Left ventricle myocardium inferior (tissue), 1 donor: Measurements from ENCODE around the gene TNFSF10. TPM values are rescaled to one million over a fixed set of nuclear protein-coding genes. Genes with fewer than 3 reads are reported as not detected.

ENCODE experiments used
- DNase-seq: peaks from one replicate; pipeline ENCODE4 v3.0.0-alpha.2; 2020
- H3K27ac ChIP-seq: fragments of 200-600 bp; replicated peaks from 2 replicates; pipeline ENCODE4 v1.8.0; 2021
- H3K27me3 ChIP-seq: fragments of 200-600 bp; 2 replicates; pipeline ENCODE4 v1.8.0; 2021; ENCODE audit warnings: low read depth
- H3K36me3 ChIP-seq: fragments of 200-600 bp; 2 replicates; pipeline ENCODE4 v1.8.0; 2021
- H3K4me1 ChIP-seq: fragments of 200-600 bp; 2 replicates; pipeline ENCODE4 v1.8.0; 2021
- H3K4me3 ChIP-seq: fragments of 200-600 bp; 2 replicates; pipeline ENCODE4 v1.8.0; 2021; ENCODE audit warnings: mild to moderate bottlenecking, moderate library complexity
- H3K9me3 ChIP-seq: fragments of 200-600 bp; replicated peaks from 2 replicates; pipeline ENCODE4 v1.8.0; 2021
- intact Hi-C: fragments of 100-400 bp; cut with micrococcal nuclease; formaldehyde crosslinking; loops from one replicate; pipeline ENCODE4 v1.11.0; 2022
- total RNA-seq: library from RNA; stranded (reverse); fragmentation: NEBNext Ultra II Directional; extraction: Animal tissue kit (Norgen Biotek cat#: 25700); gene quantifications from one replicate; pipeline ENCODE4 v1.2.1, GENCODE V29; 2021
- TF ChIP-seq, protein P1 (sequence below): fragments of 200-600 bp; IDR thresholded peaks from 2 replicates; pipeline ENCODE4 v1.8.0; 2021; ENCODE audit warnings: antibody characterized with exemption, mild to moderate bottlenecking, borderline replicate concordance
- donor health status: DM: no; HTN: yes; CAD: no; lungs with severe emphysema.

TNFSF10 gene
- total RNA-seq, 1 donor from 2014 or later = 12.6 TPM

DNA sequence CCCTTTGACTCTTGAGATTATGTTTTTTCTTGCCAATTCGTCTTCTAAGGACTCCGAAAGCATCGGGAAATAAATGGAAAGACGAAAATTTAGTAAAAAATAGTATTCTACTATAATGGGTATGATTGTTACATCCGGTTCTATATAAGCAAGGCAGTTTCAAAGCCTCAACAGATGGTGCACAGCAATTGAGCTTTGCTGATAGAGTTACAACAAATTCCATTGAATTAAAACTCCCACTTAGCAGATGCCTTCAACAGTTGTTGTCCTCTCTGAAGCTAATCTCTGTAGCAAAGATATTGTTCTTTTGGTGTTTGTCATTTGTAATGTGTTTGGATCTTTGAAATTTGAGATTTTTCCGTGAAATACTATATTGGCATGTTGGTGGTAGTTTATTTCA, 58.9 kb downstream of the TNFSF10 start:
- H3K9me3 ChIP-seq = no peaks in the 10 kb centered on the region
- peaks cover 12% of the 10 kb centered on the region for H3K27me3 ChIP-seq
- intact Hi-C loops = no loop called here
- TF ChIP-seq, protein P1, sequence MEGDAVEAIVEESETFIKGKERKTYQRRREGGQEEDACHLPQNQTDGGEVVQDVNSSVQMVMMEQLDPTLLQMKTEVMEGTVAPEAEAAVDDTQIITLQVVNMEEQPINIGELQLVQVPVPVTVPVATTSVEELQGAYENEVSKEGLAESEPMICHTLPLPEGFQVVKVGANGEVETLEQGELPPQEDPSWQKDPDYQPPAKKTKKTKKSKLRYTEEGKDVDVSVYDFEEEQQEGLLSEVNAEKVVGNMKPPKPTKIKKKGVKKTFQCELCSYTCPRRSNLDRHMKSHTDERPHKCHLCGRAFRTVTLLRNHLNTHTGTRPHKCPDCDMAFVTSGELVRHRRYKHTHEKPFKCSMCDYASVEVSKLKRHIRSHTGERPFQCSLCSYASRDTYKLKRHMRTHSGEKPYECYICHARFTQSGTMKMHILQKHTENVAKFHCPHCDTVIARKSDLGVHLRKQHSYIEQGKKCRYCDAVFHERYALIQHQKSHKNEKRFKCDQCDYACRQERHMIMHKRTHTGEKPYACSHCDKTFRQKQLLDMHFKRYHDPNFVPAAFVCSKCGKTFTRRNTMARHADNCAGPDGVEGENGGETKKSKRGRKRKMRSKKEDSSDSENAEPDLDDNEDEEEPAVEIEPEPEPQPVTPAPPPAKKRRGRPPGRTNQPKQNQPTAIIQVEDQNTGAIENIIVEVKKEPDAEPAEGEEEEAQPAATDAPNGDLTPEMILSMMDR = no peak
- H3K4me3 ChIP-seq = no peak overlapping the region
- no peaks in the 10 kb centered on the region for H3K4me1 ChIP-seq
- DNase-seq = no peak
- H3K36me3 ChIP-seq = no peaks in the 10 kb centered on the region
- no peak overlapping the region for H3K27ac ChIP-seq

DNA sequence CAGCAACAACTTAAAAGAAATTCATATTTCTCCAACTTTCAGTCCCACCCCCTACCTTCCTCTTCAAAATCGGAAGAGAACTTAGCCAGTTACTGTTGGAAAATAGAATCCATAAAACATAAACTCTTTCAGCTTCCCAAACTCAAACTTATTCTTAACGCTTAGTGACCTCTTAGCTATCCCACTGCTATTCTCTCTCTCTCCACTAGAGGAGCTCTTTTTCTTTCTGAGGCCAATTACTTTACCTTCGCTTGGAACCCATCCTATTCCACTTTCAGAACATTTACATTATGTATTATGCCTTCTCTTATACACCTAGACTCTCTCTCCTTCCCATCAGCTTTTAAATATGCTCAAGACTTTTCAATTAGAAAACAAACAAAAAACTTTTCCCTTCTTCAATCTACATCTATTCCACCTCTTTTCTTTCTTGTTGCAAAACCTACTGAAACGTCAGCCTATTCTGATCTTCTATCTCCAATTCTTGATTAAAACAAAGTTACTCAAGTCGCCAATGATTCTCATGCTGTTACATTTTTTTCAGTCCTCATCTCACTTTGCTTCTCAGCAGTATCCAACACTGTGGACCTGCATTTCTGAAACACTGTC, 61.6 kb downstream of the TNFSF10 start:
- H3K4me1 ChIP-seq = no peaks in the 10 kb centered on the region
- intact Hi-C loops = no loop called here

GRCh38 chr3:172456404-172456803, 66.8 kb downstream of the TNFSF10 start:
- Histone ChIP-seq H3K9me3 (no peaks in the 10 kb centered on the region), H3K36me3 (no peaks in the 10 kb centered on the region), H3K4me1 (no peaks in the 10 kb centered on the region), H3K4me3 (no peak overlapping the region), H3K27me3 (peaks cover 38% of the 10 kb centered on the region), H3K27ac (no peak overlapping the region)
- TF ChIP-seq, protein P1 = no peak
- no peak for DNase-seq
- intact Hi-C loops = no loop called here

More for the DNA sequence above, 61.6 kb downstream of the TNFSF10 start:
- TF ChIP-seq, protein P1 = peak; percentile 89
- no peak overlapping the region for H3K4me3 ChIP-seq
- no peak for DNase-seq
- no peaks in the 10 kb centered on the region for H3K36me3 ChIP-seq
- H3K9me3 ChIP-seq = no peaks in the 10 kb centered on the region
- no peak overlapping the region for H3K27ac ChIP-seq
- H3K27me3 ChIP-seq = no peaks in the 10 kb centered on the region

Other genes with a start within 250 kb of the TNFSF10 start
- not detected for gene GHSR, start 75.0 kb downstream of the TNFSF10 start, total RNA-seq
- gene NCEH1, start 187.6 kb upstream of the TNFSF10 start, total RNA-seq = 58.6 TPM
- 4.8 TPM for gene ECT2, start 227.3 kb upstream of the TNFSF10 start, total RNA-seq